Large intestine (tissue), 3 donors: ENCODE data around the gene SCUBE2. TPM values are rescaled to one million over a fixed set of nuclear protein-coding genes. Genes with fewer than 3 reads are reported as not detected.
A peak's percentile ranks its signal among the peaks of the same experiment; 100 is the strongest.
"Not testable (repeated sequence)": the region's sequence is repeated elsewhere in the genome, so short reads cannot be mapped to it uniquely, and the experiment has no call there.

Experiments used
- DNase-seq, 2 donors: peaks; one replicate each; pipeline versions ENCODE4 v3.0.0 to v3.0.0-alpha.2; 2013
- H3K27ac ChIP-seq: one replicate; pipeline ENCODE4 v1.5.1; 2013; ENCODE audit warnings: low read length
- H3K27me3 ChIP-seq: 2 replicates; pipeline ENCODE4 v1.6.1; 2013; ENCODE audit warnings: low read length; ENCODE audit not compliant: control insufficient read depth, insufficient read depth
- H3K36me3 ChIP-seq: 2 replicates; pipeline ENCODE4 v1.6.1; 2013; ENCODE audit warnings: low read length; ENCODE audit not compliant: control insufficient read depth, insufficient read depth
- H3K4me1 ChIP-seq: one replicate; pipeline ENCODE4 v1.6.1; 2013; ENCODE audit warnings: low read length; ENCODE audit not compliant: control insufficient read depth, insufficient read depth
- H3K4me3 ChIP-seq: one replicate; pipeline ENCODE4 v1.5.1; 2013; ENCODE audit warnings: low read length
- H3K9me3 ChIP-seq: one replicate; pipeline ENCODE4 v1.6.1; 2013; ENCODE audit warnings: mild to moderate bottlenecking, low read depth, low read length, moderate library complexity; ENCODE audit not compliant: control insufficient read depth
- WGBS: methylation state at CpG from one replicate; pipeline ENCODE4 v1.1.5; 2013; ENCODE audit warnings: low lambda C conversion rate; ENCODE audit not compliant: insufficient coverage; 5-methylcytosine and 5-hydroxymethylcytosine counted together
- polyA plus RNA-seq: library from polyadenylated mRNA; unstranded; fragments of 120-200 nt; gene quantifications from one replicate; pipeline ENCODE4 v1.2.1, GENCODE V29; 2013

SCUBE2 gene
- polyA plus RNA-seq, 1 donor: 10.7 TPM

DNA sequence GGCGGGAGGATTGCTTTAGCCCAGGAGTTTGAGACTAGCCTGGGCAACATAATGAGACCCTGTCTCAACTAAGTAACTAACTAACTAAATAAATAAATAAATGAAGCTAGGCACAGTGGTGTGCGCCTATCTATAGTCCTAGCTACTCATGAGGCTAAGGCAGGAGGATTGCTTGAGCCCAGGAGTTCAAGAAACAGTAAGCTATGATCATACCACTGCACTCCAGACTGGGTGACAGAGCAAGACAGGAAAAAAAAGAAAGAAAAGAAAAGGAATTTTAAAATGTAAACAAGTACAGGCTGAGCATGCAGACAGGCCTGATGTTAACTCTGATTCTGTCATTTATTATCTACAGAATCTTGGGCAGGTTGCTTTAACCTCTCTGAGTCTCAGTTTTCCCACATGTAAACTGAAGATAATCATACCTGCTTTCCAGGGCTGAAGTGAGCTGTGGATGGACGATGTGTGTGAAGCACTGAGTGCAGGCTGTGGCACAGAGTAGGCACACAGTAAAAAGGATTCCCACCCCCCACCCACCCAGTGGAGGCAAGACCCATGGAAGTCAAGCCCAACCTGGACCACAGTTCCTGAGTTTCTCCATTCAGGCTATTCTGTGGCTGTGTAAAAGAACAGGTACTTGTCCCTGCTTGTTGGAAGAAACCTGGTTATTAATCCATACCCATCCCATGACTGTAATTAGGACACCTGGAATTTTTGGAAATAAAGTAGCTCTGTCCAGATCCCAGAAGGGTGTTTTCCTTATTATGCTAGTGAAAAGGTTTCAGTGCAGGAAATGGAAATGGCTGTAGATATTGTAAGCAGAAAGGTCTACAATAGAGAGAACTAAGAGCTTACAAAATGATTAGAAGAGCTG lies 18.7 kb upstream of the SCUBE2 start:
- Histone ChIP-seq H3K27ac (no peak overlapping the region), H3K27me3 (no peaks in the 10 kb centered on the region), H3K4me1 (no peaks in the 10 kb centered on the region), H3K36me3 (no peaks in the 10 kb centered on the region), H3K4me3 (no peak overlapping the region), H3K9me3 (peaks cover 8% of the 10 kb centered on the region)
- no peak for DNase-seq
- WGBS: no CpG with 5 or more reads among the region's 3 CpGs

DNA sequence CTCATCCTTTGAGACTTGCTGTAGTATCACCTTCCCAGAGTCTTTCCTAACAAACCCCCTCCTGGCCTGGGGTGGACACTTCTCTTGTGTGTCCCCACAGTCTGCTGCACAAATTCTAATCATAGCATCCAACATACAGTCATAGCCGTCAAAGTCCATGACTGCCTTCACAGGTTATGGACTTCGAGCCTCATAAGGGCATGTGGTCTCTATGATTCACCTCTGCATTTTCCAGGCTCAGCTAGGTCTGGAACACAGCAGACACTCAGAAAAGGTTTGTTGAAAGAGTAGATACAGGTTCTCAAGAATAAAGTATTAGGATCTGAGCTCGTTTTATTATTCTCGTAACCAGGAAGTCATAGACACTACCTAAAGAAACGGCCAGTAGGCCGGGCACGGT lies 13.2 kb upstream of the SCUBE2 start:
- DNase-seq: peak; percentile 76 to 84
- no CpG with 5 or more reads among the region's 7 CpGs for WGBS

DNA sequence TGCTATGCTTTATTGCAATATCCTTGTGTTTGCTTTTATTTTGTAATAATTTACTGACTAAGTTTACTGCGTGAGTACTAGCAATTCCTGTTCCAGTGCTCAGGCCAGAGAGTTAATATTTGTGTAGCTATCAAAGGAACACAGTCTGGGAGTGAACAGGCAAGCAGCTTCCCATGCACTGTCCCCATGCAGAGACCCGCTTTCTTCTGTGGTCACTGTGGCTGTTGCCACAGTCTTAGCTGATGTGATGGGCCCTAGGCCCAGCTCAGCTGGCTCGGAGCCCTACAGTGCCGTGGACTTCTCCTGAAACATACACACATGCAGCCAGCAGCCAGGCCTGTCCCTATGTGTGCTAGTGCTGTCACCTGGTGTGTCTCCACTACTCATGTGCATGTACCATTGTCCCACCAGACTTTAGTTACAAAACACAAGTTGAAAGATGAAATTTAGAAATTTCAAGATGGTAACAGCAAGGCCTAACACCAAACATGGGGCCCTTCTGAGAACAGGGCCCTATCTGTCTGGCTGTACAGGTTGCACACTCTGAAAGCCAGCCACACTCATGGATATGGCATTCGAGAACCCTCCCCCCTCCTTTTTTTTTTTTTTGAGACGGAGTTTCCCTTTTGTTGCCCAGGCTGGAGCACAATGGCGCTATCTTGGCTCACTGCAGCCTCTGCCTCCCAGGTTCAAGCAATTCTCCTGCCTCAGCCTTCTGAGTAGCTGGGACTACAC lies 12.3 kb upstream of the SCUBE2 start:
- Histone ChIP-seq H3K4me1 (no peaks in the 10 kb centered on the region), H3K36me3 (no peaks in the 10 kb centered on the region), H3K27ac (no peak overlapping the region), H3K4me3 (no peak overlapping the region), H3K9me3 (no peaks in the 10 kb centered on the region), H3K27me3 (no peaks in the 10 kb centered on the region)
- 50% methylated on average over 1 of the region's 7 CpGs for WGBS
- no peak for DNase-seq

More for the DNA sequence above, 13.2 kb upstream of the SCUBE2 start:
- H3K4me1 ChIP-seq: no peaks in the 10 kb centered on the region
- peak overlapping the region; percentile 41 for H3K27ac ChIP-seq
- no peaks in the 10 kb centered on the region for H3K27me3 ChIP-seq
- no peak overlapping the region for H3K4me3 ChIP-seq
- H3K36me3 ChIP-seq: no peaks in the 10 kb centered on the region
- H3K9me3 ChIP-seq: no peaks in the 10 kb centered on the region

DNA sequence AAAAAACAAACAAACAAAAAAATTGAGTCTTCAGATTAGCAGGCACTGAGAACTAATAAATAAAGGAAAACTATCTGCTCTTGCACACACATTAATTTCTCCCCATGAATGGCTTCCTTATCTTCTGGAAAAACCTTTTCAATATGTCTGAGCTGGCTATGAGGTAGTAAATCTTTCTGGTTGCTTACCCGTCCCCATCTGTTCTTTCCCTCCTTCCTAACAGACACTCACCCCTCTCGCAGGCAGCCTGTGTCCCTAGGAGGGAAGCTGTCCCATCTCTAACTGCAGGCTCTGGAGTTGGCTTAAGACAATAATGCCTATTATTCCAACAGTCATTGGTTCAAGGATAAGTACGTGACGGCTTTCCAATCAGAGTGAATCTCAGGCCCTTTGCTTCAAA lies 8.2 kb upstream of the SCUBE2 start:
- no CpG with 5 or more reads among the region's 4 CpGs for WGBS
- Histone ChIP-seq H3K27me3 (no peaks in the 10 kb centered on the region), H3K27ac (no peak overlapping the region), H3K4me3 (no peak overlapping the region), H3K9me3 (no peaks in the 10 kb centered on the region), H3K4me1 (no peaks in the 10 kb centered on the region), H3K36me3 (no peaks in the 10 kb centered on the region)
- no peak for DNase-seq

DNA sequence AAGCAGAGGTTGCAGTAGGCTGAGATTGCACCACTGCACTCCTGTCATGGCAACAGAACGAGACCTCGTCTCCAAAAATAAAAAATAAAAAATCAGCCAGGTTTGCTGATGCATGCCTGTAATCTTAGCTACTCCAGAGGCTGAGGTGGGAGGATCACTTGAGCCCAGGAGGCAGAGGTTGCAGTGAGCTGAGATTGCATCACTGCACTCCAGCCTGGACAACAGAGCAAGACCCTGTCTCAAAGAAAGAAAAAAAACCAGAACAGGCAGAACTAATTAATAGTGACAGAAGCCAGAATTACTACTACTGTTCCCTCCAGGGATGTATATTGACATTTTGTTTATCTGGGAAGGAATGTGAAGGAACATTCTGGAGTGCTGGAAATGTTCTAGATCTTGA lies 7.1 kb upstream of the SCUBE2 start:
- WGBS: 80% methylated on average over 2 of the region's 2 CpGs
- H3K4me3 ChIP-seq, H3K27me3 ChIP-seq, H3K9me3 ChIP-seq, H3K36me3 ChIP-seq, DNase-seq, H3K4me1 ChIP-seq, H3K27ac ChIP-seq: not testable (repeated sequence)

DNA sequence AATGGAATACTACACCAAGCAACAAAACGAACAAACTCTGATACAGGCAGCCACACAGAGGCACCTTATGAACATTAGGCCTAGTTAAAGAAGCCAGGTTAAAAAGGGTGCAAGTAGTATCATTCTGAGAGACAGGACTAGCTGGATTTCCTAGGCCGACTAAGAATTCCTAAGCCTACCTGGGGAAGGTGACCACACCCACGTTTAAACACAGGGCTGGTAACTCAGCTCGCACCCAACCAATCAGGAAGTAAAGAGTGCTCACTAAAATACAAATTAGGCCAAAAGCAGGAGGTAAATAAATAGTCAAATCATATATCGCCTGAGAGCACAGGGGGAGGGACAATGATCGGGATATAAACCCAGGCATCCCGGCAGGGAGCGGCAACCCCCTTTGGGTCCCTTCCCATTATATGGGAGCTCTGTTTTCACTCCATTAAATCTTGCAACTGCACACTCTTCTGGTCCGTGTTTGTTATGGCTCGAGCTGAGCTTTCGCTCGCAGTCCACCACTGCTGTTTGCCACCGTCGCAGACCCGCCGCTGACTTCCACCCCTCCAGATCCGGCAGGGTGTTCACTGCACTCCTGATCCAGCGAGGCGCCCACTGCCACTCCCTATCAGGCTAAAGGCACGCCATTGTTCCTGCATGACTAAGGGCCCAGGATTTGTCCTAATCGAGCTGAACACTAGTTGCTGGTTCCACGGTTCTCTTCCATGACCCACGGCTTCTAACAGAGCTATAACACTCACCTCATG lies 6.0 kb upstream of the SCUBE2 start:
- not testable (repeated sequence) for H3K4me1 ChIP-seq, H3K27ac ChIP-seq, DNase-seq, H3K9me3 ChIP-seq, H3K36me3 ChIP-seq, H3K4me3 ChIP-seq, H3K27me3 ChIP-seq
- 100% methylated on average over 1 of the region's 23 CpGs for WGBS

DNA sequence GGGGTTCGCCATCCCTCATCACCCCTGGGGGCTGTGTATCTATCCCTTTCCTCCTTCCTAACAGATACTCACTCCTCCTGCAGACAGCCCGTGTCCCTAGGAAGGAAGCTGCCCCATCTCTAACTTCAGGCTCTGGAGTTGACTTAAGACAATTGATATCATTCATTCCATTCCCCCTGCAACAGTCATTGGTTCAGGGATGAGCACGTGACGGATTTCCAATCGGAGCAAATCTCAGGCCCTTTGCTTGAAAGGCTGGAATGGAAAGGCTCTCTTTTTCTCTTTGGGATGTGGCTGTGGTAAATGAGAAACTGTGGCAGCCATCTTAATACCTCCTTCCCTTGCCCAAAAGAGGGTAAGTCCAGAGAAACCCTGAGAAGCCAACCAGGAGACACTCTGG lies 5.0 kb upstream of the SCUBE2 start:
- H3K27ac ChIP-seq: no peak overlapping the region
- H3K4me1 ChIP-seq: peaks cover 7% of the 10 kb centered on the region
- DNase-seq: no peak

DNA sequence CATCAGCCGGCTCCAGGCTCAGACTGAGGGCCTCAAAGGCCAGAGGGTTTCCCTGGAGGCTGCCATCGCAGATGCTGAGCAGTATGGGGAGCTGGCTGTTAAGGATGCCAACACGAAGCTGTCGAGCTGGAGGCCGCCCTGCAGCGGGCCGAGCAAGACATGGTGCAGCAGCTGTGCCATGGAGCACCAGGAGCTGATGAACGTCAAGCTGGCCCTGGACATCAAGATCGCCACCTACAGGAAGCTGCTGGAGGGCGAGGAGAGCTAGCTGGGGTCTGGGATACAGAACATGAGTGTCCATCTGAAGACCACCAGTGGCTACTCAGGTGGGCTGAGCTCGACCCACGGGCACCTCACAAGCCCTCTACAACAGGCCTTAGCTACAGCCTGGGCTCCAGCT lies 4.0 kb upstream of the SCUBE2 start:
- Histone ChIP-seq H3K4me1 (peaks cover 11% of the 10 kb centered on the region), H3K9me3 (no peaks in the 10 kb centered on the region), H3K27me3 (peaks cover 8% of the 10 kb centered on the region), H3K36me3 (no peaks in the 10 kb centered on the region), H3K4me3 (no peak overlapping the region), H3K27ac (no peak overlapping the region)
- no peak for DNase-seq
- WGBS: no CpG with 5 or more reads among the region's 12 CpGs

More for the DNA sequence above, 5.0 kb upstream of the SCUBE2 start:
- H3K36me3 ChIP-seq: no peaks in the 10 kb centered on the region
- H3K4me3 ChIP-seq: no peak overlapping the region
- WGBS: 86% methylated on average over 1 of the region's 5 CpGs
- no peaks in the 10 kb centered on the region for H3K9me3 ChIP-seq
- H3K27me3 ChIP-seq: peaks cover 5% of the 10 kb centered on the region

DNA sequence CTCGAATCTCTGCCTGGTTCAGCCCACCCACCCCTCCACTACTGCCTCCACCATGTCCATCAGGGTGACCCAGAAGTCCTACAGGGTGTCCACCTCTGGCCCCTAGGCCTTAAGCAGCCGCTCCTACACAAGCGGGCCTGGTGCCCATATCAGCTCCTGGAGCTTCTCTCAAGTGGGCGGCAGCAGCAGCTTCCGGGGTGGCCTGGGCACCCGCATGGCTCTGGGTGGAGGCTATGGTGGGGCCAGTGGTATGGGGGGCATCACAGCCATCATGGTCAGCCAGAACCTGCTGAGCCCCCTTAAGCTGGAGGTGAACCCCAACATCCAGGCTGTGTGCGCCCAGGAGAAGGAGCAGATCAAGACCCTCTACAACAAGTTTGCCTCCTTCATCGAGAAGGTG lies 3.0 kb upstream of the SCUBE2 start:
- Histone ChIP-seq H3K4me1 (peaks cover 18% of the 10 kb centered on the region), H3K9me3 (no peaks in the 10 kb centered on the region), H3K27ac (no peak overlapping the region), H3K27me3 (peaks cover 8% of the 10 kb centered on the region), H3K36me3 (no peaks in the 10 kb centered on the region), H3K4me3 (no peak overlapping the region)
- no CpG with 5 or more reads among the region's 8 CpGs for WGBS
- no peak for DNase-seq
